Trophoblast cell (in vitro differentiated cells and primary cell): ENCODE data around the gene TENM4. TPM values are rescaled to one million over a fixed set of nuclear protein-coding genes. Genes with fewer than 3 reads are reported as not detected.

Experiments
- DNase-seq, 2 donors: peaks; one replicate each; pipeline ENCODE4 v3.0.0-alpha.2; 2016
- H2AFZ ChIP-seq: 2 replicates; pipeline ENCODE4 v1.6.1; 2013; ENCODE audit warnings: low read length, moderate library complexity, mild to moderate bottlenecking; ENCODE audit not compliant: insufficient read depth, poor library complexity
- H2AK5ac ChIP-seq: 2 replicates; pipeline ENCODE4 v1.6.1; 2013; ENCODE audit warnings: mild to moderate bottlenecking, low read length
- H2BK120ac ChIP-seq: 2 replicates; pipeline ENCODE4 v1.6.1; 2013; ENCODE audit warnings: low read length, mild to moderate bottlenecking, moderate library complexity; ENCODE audit not compliant: insufficient read depth, poor library complexity
- H2BK12ac ChIP-seq: 2 replicates; pipeline ENCODE4 v1.6.1; 2013; ENCODE audit warnings: mild to moderate bottlenecking, low read length, moderate library complexity
- H2BK5ac ChIP-seq: 2 replicates; pipeline ENCODE4 v1.6.1; 2013; ENCODE audit warnings: low read length, low read depth, moderate library complexity, mild to moderate bottlenecking; ENCODE audit not compliant: poor library complexity
- H3K14ac ChIP-seq: 2 replicates; pipeline ENCODE4 v1.6.1; 2013; ENCODE audit warnings: mild to moderate bottlenecking, low read length
- H3K18ac ChIP-seq: 2 replicates; pipeline ENCODE4 v1.6.1; 2013; ENCODE audit warnings: mild to moderate bottlenecking, low read length
- H3K23ac ChIP-seq: 2 replicates; pipeline ENCODE4 v1.6.1; 2013; ENCODE audit warnings: low read length
- H3K27ac ChIP-seq: 2 replicates; pipeline ENCODE4 v1.5.1; 2013; ENCODE audit warnings: low read depth, mild to moderate bottlenecking, inconsistent platforms, low read length, moderate library complexity
- H3K27me3 ChIP-seq: 2 replicates; pipeline ENCODE4 v1.6.1; 2013; ENCODE audit warnings: inconsistent platforms, mild to moderate bottlenecking, low read length, moderate library complexity; ENCODE audit not compliant: insufficient read depth
- H3K36me3 ChIP-seq, 2 experiments: 1 replicate in 1 of 2; 2 replicates in 1 of 2; pipeline ENCODE4 v1.6.1; 2013; ENCODE audit warnings: low read length in 2 of 2, mild to moderate bottlenecking in 2 of 2, moderate library complexity in 1 of 2; ENCODE audit not compliant: insufficient read depth in 2 of 2, control insufficient read depth in 1 of 2
- H3K4ac ChIP-seq: 2 replicates; pipeline ENCODE4 v1.6.1; 2013; ENCODE audit warnings: low read depth, mild to moderate bottlenecking, low read length, moderate library complexity
- H3K4me1 ChIP-seq, 2 experiments: 1 replicate in 1 of 2; 2 replicates in 1 of 2; pipeline ENCODE4 v1.6.1; 2013; ENCODE audit warnings: low read length in 2 of 2, mild to moderate bottlenecking in 2 of 2, moderate library complexity in 1 of 2; ENCODE audit not compliant: insufficient read depth in 2 of 2, control insufficient read depth in 1 of 2
- H3K4me2 ChIP-seq: 2 replicates; pipeline ENCODE4 v1.6.1; 2013; ENCODE audit warnings: inconsistent platforms, mild to moderate bottlenecking, low read length, moderate library complexity
- H3K4me3 ChIP-seq: 2 replicates; pipeline ENCODE4 v1.5.1; 2013; ENCODE audit warnings: mild to moderate bottlenecking, low read depth, low read length, inconsistent platforms
- H3K79me1 ChIP-seq: one replicate; pipeline ENCODE4 v1.6.1; 2013; ENCODE audit warnings: low read length
- H3K79me2 ChIP-seq: 2 replicates; pipeline ENCODE4 v1.6.1; 2013; ENCODE audit warnings: low read length, mild to moderate bottlenecking; ENCODE audit not compliant: control insufficient read depth, insufficient read depth, poor library complexity
- H3K9ac ChIP-seq: 2 replicates; pipeline ENCODE4 v1.6.1; 2013; ENCODE audit warnings: mild to moderate bottlenecking, low read length
- H3K9me3 ChIP-seq: 2 replicates; pipeline ENCODE4 v1.6.1; 2013; ENCODE audit warnings: low read depth, mild to moderate bottlenecking, control low read depth, inconsistent platforms, low read length; ENCODE audit not compliant: insufficient read depth
- H4K12ac ChIP-seq: 2 replicates; pipeline ENCODE4 v1.6.1; 2013; ENCODE audit warnings: low read depth, mild to moderate bottlenecking, low read length, moderate library complexity
- H4K8ac ChIP-seq: 2 replicates; pipeline ENCODE4 v1.6.1; 2013; ENCODE audit warnings: low read depth, mild to moderate bottlenecking, low read length, moderate library complexity
- H4K91ac ChIP-seq: one replicate; pipeline ENCODE4 v1.6.1; 2013; ENCODE audit warnings: low read depth, mild to moderate bottlenecking, low read length, moderate library complexity
- WGBS: extraction: QIAGEN DNeasy Blood & Tissue Kit; methylation state at CpG from one replicate; pipeline ENCODE4 v1.1.7; 2013; ENCODE audit warnings: missing lambda C conversion rate; ENCODE audit not compliant: insufficient read length, insufficient coverage; ENCODE audit errors: extremely low coverage; 5-methylcytosine and 5-hydroxymethylcytosine counted together
- polyA plus RNA-seq: library from polyadenylated mRNA; stranded (reverse); fragments of 200-250 nt; gene quantifications from 2 replicates; pipeline ENCODE4 v1.2.3, GENCODE V29; 2013

Gene TENM4
- polyA plus RNA-seq, result 37.5 and 42.0 TPM in 2 replicates

DNA sequence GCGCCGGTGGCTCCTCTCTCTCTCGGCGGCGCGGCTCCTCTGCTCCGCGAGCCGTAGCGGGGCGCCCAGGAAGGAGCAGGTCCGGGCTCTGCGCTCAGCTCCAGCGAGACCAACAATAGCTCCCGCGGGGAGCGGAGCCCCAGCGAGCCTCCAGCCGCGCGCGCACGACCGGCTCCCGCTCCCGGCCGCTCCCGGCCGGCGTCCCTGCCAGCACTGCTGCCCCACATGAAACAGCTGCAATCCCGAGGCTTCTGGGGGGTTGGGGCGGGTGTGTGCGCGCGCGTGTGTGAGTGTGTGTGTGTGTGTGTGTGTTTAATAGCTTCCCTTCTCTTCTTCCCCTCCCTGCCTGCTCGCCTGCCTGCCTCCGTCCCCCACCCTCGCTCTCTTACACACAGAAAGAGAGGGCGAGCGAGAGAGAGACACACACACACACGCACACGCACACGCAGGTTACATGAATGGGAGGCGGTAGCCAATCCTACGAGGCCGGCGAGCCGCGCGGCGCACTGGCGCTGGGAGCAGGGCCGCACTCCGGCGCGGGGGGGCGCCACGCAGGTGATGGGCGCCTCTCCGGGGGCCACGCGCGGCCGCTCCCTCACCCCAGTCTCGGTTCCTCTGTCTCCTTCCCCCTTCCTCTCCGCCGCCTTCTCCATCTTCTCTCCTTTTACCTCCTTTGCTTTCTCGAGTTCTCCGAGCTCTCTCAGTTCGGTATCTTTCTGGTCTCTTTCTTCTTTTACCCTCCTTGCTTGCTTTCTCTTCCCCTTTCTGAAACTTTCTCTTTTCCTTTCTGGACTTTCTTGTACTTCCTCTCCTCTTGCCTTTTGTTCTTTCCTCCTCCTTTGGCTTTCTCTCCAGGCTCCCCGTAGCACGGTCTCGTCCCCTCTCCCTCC, at the start of gene TENM4:
TSS of gene TENM4 (minus strand) at position 460 of the 890 bp plus-strand sequence. CDS start 371,086 bp downstream, outside the sequence.
- Histone ChIP-seq H3K18ac (no peak within 1 kb of the TSS), H3K27ac (no peak within 1 kb of the TSS), H4K8ac (no peak within 1 kb of the TSS), H3K36me3 (no peaks in the 10 kb centered on the region), H4K91ac (no peak within 1 kb of the TSS), H3K9ac (peak within 1 kb of the TSS; percentile 23), H3K14ac (peak within 1 kb of the TSS; percentile 4), H2AFZ (peak within 1 kb of the TSS; percentile 80), H3K4me2 (peak within 1 kb of the TSS; percentile 100), H3K27me3 (peaks cover 53% of the 10 kb centered on the region), H4K12ac (no peak within 1 kb of the TSS), H2BK120ac (no peak within 1 kb of the TSS), H3K4ac (no peak within 1 kb of the TSS), H3K79me2 (no peaks in the 10 kb centered on the region), H2BK5ac (no peak within 1 kb of the TSS), H3K4me1 (peaks cover 22 to 37% of the 10 kb centered on the region in 2 experiments), H3K4me3 (peak within 1 kb of the TSS; percentile 75), H2AK5ac (no peak within 1 kb of the TSS), H3K23ac (no peak within 1 kb of the TSS), H3K79me1 (no peaks in the 10 kb centered on the region), H2BK12ac (no peak within 1 kb of the TSS), H3K9me3 (peaks cover 3% of the 10 kb centered on the region)
- no CpG with 5 or more reads among the region's 74 CpGs for WGBS
- peak; percentile 35 to 50 for DNase-seq

DNA sequence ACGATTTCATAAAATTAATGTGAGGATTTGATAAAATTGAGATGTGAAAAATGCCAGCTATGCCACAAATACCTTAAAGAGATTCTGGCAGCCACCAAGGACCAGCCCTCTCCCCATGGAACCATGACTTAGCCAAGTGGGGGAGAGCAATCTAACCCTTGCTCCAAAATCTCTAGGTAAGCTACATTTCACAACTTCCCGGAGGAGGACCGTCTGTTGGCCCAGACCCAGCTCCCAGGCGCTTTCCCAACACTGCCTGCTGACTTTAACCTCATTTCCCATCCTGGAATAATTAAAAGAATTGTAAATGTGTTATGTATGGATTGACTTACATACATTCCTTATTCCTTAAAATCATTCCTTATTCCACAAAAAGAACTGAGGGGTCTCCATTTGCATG, 47.5 kb upstream of the TENM4 start:
- H3K4me2 ChIP-seq, result no peak overlapping the region
- no peak overlapping the region for H2BK12ac ChIP-seq
- no peak overlapping the region for H4K91ac ChIP-seq
- no peak overlapping the region for H4K8ac ChIP-seq
- no peaks in the 10 kb centered on the region for H3K79me1 ChIP-seq
- H4K12ac ChIP-seq, result no peak overlapping the region
- no peak for DNase-seq
- H2BK120ac ChIP-seq, result no peak overlapping the region
- H2AFZ ChIP-seq, result no peak overlapping the region
- no peak overlapping the region for H3K14ac ChIP-seq
- no peaks in the 10 kb centered on the region for H3K9me3 ChIP-seq
- H3K4ac ChIP-seq, result no peak overlapping the region
- 100% methylated on average over 1 of the region's 4 CpGs for WGBS
- no peak overlapping the region for H3K4me3 ChIP-seq
- H2AK5ac ChIP-seq, result no peak overlapping the region
- no peaks in the 10 kb centered on the region for H3K36me3 ChIP-seq
- H3K4me1 ChIP-seq, result no peaks in the 10 kb centered on the region
- H3K9ac ChIP-seq, result no peak overlapping the region
- H3K23ac ChIP-seq, result no peak overlapping the region
- no peak overlapping the region for H2BK5ac ChIP-seq
- no peak overlapping the region for H3K18ac ChIP-seq
- H3K79me2 ChIP-seq, result no peaks in the 10 kb centered on the region
- no peaks in the 10 kb centered on the region for H3K27me3 ChIP-seq
- H3K27ac ChIP-seq, result no peak overlapping the region

DNA sequence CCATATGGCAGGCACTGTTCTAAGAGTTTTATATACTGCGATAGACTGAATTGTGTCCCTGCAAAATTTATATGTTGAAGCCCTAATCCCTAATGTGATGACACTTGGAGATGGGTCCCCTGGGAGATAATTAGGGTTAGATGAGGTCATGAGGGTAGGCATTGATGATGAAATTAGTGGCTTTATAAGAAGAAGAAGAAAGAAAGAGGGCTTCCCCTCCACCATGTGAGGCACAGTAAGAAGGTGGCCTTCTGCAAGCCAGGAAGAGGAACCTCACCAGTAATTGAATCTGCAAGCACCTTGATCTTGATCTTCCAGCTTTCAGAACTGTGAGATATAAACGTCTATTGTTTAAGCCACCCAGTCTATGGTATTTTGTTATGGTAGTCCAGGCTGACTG, 46.6 kb upstream of the TENM4 start:
- no peak overlapping the region for H3K27ac ChIP-seq
- no peak overlapping the region for H2AFZ ChIP-seq
- H3K27me3 ChIP-seq, result no peaks in the 10 kb centered on the region
- no peaks in the 10 kb centered on the region for H3K79me1 ChIP-seq
- H4K91ac ChIP-seq, result no peak overlapping the region
- H3K4me3 ChIP-seq, result no peak overlapping the region
- H3K9me3 ChIP-seq, result no peaks in the 10 kb centered on the region
- H2BK120ac ChIP-seq, result no peak overlapping the region
- no CpG with 5 or more reads among the region's 2 CpGs for WGBS
- H3K23ac ChIP-seq, result no peak overlapping the region
- H2BK12ac ChIP-seq, result no peak overlapping the region
- no peak overlapping the region for H2AK5ac ChIP-seq
- H2BK5ac ChIP-seq, result no peak overlapping the region
- no peak for DNase-seq
- H3K18ac ChIP-seq, result no peak overlapping the region
- H3K14ac ChIP-seq, result no peak overlapping the region
- H3K4me1 ChIP-seq, result no peaks in the 10 kb centered on the region
- no peak overlapping the region for H4K8ac ChIP-seq
- no peak overlapping the region for H4K12ac ChIP-seq
- H3K4me2 ChIP-seq, result no peak overlapping the region
- no peaks in the 10 kb centered on the region for H3K79me2 ChIP-seq
- H3K4ac ChIP-seq, result no peak overlapping the region
- H3K9ac ChIP-seq, result no peak overlapping the region
- no peaks in the 10 kb centered on the region for H3K36me3 ChIP-seq

DNA sequence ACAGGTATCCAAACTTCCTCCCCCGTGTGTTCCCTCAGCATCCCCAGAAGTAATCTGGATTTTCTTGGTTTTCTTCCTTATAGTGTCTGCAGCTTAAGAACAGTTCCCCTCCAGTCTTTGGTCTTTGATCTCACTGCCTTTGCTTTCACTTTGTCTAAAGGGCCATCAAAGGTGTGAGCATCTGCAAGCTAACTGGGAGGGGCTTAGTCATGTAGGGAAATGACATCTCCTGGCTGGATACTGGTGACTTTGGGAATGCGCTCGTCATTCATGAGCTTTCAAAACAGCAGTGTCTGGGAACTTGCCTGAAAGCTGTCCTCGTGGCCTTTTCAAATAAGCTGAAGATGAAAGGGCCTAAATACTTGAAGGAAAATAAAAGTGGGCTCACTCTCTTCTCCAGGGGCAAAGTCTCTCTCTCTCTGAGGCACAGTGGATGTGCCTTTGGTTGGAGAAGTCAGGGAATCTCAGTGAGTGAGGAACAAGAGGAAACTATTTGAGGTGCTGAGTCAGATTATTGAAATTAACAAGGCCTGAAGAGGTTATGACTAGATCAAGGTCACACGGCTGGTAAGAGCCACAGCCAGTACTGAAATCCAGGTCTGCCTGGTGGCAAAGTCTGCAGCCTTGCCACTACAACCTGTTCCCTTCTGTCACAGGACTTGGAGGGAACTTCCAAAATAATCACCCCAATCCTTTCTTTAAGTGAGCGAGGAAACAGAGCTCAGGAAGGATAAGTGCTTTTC, 45.6 kb upstream of the TENM4 start:
- peak in 1 of 2 donors; percentile 3 for DNase-seq
- H3K36me3 ChIP-seq, result no peaks in the 10 kb centered on the region
- no peak overlapping the region for H4K91ac ChIP-seq
- H3K4me1 ChIP-seq, result no peaks in the 10 kb centered on the region
- H2BK12ac ChIP-seq, result no peak overlapping the region
- no peak overlapping the region for H3K4ac ChIP-seq
- H4K8ac ChIP-seq, result no peak overlapping the region
- H3K4me3 ChIP-seq, result no peak overlapping the region
- H3K9ac ChIP-seq, result no peak overlapping the region
- WGBS, result no CpG with 5 or more reads among the region's 6 CpGs
- H3K79me2 ChIP-seq, result no peaks in the 10 kb centered on the region
- no peak overlapping the region for H4K12ac ChIP-seq
- no peak overlapping the region for H2BK120ac ChIP-seq
- H3K23ac ChIP-seq, result no peak overlapping the region
- no peaks in the 10 kb centered on the region for H3K79me1 ChIP-seq
- H3K4me2 ChIP-seq, result no peak overlapping the region
- no peak overlapping the region for H2AFZ ChIP-seq
- no peaks in the 10 kb centered on the region for H3K9me3 ChIP-seq
- H2AK5ac ChIP-seq, result no peak overlapping the region
- no peak overlapping the region for H3K18ac ChIP-seq
- no peak overlapping the region for H2BK5ac ChIP-seq
- no peaks in the 10 kb centered on the region for H3K27me3 ChIP-seq
- H3K14ac ChIP-seq, result no peak overlapping the region
- no peak overlapping the region for H3K27ac ChIP-seq
